T-helper 1 cell (primary cell): ENCODE measurements around the gene SDF2L1.
"Not testable (repeated sequence)": the region's sequence is repeated elsewhere in the genome, so short reads cannot be mapped to it uniquely, and the experiment has no call there.

Source experiments
- DNase-seq, 5 donors: peaks; one replicate each; pipeline ENCODE4 v3.0.0-alpha.2; 2012 to 2020
- total RNA-seq, 4 donors: gene quantifications; one replicate each; lab custom pipeline; 2026; lab: John Stamatoyannopoulos, UW

The SDF2L1 gene, protein sequence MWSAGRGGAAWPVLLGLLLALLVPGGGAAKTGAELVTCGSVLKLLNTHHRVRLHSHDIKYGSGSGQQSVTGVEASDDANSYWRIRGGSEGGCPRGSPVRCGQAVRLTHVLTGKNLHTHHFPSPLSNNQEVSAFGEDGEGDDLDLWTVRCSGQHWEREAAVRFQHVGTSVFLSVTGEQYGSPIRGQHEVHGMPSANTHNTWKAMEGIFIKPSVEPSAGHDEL
- total RNA-seq: 4.6 to 12.3 (median 7.4) reads per million in 4 donors

- peak; percentile 96 to 98 (median 97) for DNase-seq
Measured at GRCh38 chr22:21641789-21642583, at the start of gene SDF2L1. Gene SDF2L1 (plus strand): TSS chr22:21642302. CDS start chr22:21642337, 35 bp downstream.

DNA sequence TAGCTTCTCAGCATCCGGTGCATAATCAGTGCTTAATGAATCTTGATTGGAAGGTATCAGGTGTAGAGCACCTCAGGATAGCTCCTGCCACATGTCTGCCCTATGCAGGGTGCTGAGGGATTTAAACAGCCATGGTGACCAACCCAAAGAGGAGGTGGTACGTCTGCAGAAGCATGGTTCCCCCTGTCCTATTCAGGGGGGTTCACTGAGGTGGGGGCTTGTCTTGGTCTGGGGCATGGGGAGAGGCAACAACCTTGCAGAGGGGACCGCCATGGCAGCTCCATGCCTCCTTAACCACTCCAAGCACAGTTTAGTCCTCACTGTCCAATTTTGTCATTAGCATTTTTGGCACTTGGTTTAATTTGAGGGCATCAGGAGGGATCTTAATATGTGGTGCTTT lies 49.7 kb upstream of the SDF2L1 start:
- no peak for DNase-seq

DNA sequence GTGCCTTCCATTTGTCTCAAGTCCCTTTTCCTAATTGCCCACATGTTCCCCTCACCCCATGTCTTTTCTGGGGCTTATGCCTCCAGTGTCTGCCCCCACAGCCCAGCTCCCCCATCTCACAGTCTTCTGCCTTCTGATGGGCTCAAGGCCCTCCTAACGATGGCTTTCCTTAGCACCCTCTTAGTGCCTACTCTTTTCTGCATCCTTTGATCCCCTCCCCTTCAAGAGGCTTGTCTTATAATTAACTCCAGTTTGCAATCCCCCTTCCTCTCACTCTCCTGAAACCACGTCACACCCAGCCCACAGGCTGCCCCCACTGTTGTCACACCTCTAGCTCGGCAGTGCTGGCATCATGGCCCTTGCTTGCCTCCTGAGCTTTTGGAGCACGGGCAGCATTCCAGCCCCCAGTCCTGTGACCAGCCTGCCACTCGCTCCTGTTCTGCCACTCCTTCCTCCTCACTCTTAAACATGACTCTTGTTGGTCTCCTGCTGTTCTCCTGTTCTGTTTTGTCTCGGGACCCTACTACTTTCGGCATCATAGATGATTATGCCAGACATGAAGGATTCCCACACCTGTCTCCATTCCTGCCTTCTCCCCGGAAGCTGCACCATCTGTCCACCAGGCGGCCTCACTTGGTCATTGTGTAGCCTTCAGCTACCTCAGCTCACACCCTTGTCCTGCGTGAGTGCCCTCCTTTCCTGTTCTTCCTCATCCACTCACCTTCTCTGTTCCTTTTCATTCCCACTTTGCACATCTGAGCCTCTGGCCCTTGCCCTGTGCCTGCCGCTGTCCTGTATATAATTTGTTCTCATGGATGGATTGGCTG lies 48.5 kb upstream of the SDF2L1 start:
- no peak for DNase-seq

GRCh38 chr22:21594865-21595452 lies 47.1 kb upstream of the SDF2L1 start:
- DNase-seq: no peak

GRCh38 chr22:21596356-21597135 lies 45.6 kb upstream of the SDF2L1 start:
- not testable (repeated sequence) for DNase-seq

GRCh38 chr22:21598302-21598701 lies 43.8 kb upstream of the SDF2L1 start:
- DNase-seq: no peak

DNA sequence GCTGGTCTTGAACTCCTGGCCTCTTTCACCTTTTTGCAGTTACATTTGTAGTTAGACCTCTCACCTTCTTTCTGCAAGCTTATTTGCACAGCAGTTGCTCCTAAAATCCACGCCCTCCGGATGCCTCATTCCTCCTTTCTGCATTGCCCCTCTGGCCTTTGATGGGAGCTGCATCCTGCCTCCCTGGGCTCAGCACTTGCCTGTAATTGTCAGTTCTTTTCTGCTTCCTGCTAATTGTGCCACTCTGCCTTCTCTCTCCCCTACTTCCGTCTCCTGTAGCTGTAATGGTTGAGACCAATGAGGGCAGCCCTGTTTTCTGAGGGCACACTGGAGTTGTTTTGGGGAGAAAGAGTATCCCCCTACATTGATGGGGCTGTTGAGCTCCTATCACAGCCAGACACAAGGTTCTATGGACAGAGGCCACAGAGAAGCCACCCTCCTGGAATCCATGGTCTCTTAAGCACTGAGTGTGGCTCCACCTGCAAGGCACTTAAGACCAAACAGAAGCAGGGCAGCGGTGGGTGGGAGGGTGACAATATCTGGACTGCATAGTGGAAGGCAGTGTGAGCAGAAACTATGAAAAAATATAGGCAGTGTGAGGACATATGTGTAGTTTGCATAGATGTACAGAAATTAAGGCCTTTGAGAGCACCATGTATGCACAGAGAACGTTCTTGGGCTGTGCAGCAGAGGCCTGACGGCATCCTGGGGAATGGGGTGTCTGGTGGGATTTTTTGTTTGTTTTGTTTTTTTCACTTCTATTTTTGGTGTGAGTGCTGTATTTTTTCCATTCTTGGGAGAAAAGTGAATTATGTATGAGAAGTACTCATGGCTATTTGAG lies 42.8 kb upstream of the SDF2L1 start:
- no peak for DNase-seq

GRCh38 chr22:21602579-21602978 lies 39.5 kb upstream of the SDF2L1 start:
- no peak for DNase-seq

DNA sequence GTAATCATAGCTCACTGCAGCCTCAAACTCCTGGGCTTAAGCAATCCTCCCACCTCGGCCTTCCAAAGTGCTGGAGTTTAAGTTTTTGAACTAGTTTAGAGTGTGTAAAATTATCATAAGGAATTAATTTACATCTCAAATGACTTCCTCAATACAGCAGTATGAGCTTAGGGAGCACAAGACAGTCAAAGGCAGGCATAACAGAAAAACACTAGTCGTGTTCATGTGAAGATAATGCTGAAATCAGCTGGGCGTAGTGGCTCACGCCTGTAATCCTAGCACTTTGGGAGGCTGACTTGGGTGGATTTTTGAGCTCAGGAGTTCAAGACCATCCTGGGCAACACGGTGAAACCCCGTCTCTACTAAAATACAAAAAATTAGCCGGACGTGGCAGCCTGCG lies 38.1 kb upstream of the SDF2L1 start:
- DNase-seq: no peak

GRCh38 chr22:21605887-21606564 lies 36.1 kb upstream of the SDF2L1 start:
- no peak for DNase-seq

- DNase-seq: no peak
Measured at GRCh38 chr22:21606775-21607174, 35.3 kb upstream of the SDF2L1 start.

DNA sequence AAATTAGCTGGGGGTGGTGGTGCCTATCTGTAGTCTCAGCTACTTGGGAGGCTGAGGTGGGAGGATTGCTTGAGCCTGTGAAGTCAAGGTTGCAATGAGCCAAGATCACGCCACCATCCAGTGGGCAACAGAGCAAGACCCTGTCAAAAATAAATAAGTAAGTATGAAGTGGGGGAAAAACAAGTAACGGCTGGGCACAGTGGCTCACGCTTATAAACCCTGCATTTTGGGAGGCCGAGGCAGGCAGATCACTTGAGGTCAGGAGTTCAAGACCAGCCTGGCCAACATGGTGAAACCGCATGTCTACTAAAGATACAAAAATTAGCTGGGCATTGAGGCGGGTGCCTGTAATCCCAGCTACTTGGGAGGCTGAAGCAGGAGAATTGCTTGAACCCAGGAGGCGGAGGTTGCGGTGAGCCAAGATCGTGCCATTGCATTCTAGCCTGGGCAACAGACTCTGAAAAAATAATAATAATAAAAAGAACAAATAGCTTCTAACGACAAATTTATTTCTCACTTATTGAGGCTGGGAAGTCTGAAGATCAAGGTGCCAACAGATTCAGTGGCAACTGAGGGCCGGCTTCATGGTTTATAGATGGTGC lies 32.4 kb upstream of the SDF2L1 start:
- not testable (repeated sequence) for DNase-seq

GRCh38 chr22:21611210-21611977 lies 30.7 kb upstream of the SDF2L1 start:
- no peak for DNase-seq

- DNase-seq: no peak
Measured at GRCh38 chr22:21612858-21613257, 29.2 kb upstream of the SDF2L1 start.

DNA sequence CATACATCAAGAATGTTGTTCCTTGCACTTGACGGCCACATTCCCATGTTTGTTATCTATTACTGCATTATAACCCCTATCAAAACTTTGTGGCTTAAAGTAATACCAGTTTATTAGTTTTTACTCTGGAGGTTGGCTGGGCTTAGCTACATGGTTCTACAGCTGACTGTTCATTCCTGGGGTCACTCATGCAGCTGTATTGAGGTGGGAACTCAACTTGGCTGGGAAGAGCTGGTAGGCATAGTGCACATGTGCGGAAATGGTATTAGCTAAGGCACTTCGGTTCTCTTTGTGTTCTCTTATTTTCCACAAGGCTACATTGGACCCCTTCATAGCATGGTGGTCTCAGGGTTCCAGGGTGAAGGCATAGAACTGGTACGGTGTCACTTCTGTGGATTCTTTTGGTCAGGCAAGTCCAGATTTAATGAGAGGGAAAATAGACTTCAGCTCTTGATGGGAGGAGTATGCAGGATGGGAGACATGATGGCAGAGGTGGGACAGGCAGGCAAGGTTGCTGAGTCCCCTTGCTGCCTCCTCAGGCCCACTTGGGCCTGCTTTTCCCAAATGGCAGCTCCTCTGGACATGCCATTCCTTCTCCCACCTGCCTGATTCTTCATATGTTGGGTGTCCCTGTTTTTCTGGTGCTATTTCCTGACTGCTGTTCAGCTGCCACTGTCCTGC lies 28.4 kb upstream of the SDF2L1 start:
- DNase-seq: no peak

- DNase-seq: no peak
Measured at GRCh38 chr22:21615731-21616130, 26.4 kb upstream of the SDF2L1 start.

- DNase-seq: not testable (repeated sequence)
Measured at GRCh38 chr22:21617337-21617736, 24.8 kb upstream of the SDF2L1 start.

DNA sequence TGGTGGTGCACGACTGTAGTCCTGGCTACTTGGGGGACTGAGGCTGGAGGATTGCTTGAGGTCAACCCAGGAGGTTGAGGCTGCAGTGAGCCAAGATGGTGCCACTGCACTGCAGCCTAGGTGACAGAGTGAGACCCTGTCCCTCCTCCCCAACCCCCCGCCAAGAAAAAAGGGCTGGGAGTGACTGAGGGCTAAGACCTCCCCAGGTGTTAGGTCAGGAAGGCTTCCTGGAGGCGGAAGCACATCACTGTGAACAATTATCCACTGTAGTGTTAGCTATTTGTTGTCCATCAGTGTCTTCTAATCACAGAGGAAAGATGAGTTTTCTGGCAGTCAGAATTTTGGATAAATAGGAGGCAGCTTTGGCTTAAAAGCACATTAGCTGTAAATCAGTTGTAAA lies 21.1 kb upstream of the SDF2L1 start:
- no peak for DNase-seq
